SKM-1 (cell line): ENCODE data around the gene AGER.
"Not testable (repeated sequence)": the region's sequence is repeated elsewhere in the genome, so short reads cannot be mapped to it uniquely, and the experiment has no call there.

Experiments used
- DNase-seq: peaks from one replicate; lab custom pipeline; 2025; ENCODE audit not compliant: unreplicated experiment; lab: John Stamatoyannopoulos, UW

AGER gene

DNA sequence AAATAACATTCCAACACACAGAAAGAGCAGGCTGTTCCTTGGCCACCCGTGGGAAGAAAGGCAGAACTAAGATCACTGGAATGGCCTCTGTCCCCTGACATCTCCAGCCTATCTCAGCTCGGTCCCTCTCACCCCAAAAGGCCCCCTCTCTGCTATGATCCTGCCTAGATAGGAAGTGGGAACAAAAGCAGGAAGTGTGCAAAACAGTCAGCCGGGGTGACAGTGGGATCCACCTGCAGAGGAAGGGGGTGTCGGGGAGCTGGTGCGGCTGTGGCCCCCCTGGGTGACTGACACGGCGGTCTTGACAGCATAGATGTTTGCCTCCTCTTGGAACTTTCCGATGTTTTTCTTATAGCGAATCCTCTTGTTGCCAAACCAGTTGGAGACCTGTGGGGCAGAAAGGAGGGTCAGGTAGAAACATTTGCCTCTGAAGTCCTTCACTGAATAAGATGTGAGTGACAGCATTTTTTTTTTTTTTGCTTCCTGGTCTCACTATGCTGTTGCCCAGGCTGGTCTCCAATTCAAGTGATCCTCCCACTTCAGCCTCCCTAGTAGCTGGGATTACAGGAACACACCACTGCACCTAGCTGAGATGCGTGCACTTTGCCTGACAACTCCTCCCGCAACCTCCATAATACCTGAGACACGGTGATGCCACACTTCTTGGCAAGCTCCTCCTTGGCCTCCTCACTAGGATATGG lies 3.1 kb upstream of the AGER start:
- no peak for DNase-seq

DNA sequence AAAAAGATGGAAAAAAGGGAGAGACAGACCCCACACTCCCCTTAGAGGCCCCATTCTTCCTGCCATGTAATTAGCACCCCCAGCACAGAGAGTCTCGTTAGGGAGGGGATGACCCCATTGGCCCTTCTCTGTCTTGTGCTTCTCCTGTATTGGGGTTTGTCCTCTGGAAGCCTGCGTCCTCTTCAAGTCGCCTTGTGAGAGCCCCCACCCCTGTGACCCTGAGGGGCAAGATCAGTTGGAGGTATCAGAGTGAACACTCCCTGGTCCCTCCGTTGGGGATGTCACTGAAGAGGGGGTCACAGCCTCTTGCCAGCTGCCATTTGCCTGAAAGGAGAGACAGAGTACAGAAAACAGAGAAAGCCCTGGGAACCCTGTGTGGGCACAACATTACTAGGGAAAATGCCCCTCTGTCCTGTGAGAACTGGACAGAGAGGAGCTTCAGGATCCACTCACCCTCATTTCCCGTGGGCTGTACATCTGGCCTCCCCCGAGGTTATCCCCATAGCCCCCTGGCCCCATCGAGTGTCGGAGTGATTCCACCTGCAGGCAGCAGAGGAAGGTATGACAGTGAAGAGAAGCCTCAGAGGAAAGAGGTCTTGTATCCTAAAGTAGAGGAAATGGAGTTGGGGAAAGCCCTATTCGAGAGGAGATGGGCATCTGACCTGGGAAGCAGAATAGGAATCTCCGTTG lies 2.2 kb upstream of the AGER start:
- DNase-seq: not testable (repeated sequence)

DNA sequence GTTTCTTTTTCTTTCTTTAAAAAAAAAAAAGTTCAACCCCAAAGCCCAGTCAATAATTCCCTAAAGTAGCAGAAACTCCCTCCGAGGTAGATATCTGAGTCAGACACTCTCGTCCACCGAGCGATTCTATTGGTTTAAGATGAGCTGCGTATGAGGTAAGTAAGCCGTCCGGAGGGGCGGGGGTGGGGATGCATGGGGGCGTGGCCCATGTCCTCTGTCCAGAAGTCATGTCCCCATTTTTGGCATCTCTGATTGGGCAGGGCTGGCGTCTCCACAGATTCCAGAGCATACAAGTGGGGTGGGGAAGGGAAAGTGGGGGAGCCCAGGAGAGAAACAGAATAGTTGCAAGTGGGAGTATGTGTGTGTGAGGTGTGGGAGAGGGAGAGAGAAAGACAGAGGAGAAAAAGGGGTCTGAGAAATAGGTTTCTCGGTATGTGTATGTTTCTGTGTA lies 1.7 kb upstream of the AGER start:
- not testable (repeated sequence) for DNase-seq

DNA sequence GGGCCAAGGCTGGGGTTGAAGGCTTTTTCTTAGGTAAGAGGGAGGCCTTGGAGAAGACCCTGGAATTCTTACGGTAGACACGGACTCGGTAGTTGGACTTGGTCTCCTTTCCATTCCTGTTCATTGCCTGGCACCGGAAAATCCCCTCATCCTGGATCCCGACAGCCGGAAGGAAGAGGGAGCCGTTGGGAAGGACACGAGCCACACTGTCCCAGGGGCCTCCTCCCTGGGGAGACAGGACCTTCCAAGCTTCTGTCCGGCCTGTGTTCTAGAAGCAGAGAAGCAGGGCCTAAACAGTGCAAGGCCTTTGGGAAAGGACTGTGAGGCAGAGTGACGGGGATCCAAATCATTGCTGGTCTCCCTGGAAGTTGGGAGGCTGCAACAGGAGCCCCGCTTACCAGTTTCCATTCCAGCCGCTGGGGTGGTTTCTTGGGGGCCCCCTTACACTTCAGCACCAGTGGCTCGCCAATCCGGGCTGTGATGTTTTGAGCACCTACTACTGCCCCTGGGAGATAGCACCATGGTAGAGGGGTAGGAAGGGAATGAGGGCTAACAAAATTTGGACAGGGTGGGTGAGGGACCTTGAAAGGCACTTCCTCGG lies 470 bp downstream of the AGER start:
- DNase-seq: no peak

DNA sequence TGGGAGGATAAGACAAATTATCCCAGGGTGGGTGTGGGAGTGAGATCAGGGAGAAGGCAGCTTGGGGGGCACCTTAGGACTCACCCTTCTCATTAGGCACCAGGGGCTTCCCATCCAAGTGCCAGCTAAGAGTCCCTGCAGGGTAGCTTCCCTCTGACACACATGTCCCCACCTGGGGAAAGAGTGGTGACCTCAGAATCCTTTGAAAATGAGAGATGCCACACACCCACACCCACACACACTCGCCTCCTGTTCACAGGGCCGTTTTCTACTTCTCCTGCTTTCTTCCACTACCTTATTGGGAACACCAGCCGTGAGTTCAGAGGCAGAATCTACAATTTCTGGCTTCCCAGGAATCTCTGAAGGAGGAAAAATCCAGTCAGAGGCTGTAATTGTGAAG lies 1.0 kb downstream of the AGER start:
- DNase-seq: no peak

DNA sequence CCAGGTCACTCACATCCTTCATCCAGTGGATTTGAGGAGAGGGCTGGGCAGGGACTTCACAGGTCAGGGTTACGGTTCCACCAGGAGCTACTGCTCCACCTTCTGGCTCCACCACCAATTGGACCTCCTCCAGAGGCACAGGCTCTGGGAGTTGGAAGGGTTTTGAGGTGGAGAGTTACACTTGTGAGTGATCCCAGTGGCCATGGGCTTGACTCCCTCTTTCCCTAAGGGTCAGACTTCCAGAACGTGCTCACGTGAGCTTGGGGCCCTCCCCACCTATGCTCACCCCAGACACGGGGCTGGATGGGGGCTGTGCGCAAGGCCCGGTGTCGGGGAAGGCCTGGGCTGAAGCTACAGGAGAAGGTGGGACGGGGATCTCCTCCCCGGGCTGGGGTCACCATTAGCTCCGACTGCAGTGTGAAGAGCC lies 1.5 kb downstream of the AGER start:
- no peak for DNase-seq

DNA sequence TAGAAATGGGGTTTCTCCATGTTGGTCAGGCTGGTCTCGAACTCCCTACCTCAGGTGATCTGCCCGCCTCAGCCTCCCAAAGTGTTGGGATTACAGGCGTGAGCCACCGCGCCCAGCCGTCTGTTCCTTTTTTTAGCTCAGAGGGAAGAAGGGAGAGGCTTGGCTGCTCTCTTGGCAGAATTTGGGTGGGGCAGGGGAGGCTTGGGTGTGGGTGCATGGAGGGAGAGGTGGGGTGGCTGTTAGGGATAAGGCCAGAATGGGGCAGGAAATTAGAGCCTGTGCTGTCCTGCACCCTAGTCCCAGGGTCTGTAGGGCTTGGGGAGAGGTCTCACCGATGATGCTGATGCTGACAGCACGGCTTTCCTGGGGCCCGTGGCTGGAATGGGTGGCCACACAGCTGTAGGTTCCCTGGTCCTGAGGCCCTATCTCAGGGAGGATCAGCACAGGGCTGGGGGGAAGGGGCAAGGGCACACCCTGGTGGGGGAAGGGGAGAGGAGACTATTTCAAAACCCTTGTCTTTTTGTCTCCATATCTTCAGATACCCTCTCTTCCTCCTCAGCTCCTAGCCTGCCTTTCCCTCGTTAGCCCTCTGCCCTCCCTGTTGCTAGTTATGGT lies 2.0 kb downstream of the AGER start:
- DNase-seq: no peak

DNA sequence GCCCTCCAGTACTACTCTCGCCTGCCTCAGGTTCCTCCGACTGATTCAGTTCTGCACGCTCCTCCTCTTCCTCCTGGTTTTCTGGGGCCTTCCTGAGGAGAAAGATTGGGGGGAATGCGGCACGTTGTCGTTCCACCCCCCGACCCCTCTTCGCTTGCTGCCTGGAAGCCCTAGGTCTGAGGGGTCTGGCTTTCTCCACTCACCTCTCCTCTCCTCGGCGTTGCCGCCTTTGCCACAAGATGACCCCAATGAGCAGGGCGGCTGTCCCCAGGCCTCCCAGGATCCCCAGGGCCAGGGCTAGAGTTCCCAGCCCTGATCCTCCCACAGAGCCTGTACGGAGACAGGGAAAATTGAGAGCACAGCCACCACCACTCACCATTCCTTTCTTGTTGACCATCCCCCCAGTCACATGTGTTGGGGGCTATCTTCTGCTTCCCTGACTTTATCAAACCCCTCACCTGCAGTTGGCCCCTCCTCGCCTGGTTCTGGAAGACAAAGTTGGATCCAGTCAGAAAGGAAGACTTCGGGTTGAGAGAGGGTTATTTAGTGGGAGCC lies 2.8 kb downstream of the AGER start:
- no peak for DNase-seq

DNA sequence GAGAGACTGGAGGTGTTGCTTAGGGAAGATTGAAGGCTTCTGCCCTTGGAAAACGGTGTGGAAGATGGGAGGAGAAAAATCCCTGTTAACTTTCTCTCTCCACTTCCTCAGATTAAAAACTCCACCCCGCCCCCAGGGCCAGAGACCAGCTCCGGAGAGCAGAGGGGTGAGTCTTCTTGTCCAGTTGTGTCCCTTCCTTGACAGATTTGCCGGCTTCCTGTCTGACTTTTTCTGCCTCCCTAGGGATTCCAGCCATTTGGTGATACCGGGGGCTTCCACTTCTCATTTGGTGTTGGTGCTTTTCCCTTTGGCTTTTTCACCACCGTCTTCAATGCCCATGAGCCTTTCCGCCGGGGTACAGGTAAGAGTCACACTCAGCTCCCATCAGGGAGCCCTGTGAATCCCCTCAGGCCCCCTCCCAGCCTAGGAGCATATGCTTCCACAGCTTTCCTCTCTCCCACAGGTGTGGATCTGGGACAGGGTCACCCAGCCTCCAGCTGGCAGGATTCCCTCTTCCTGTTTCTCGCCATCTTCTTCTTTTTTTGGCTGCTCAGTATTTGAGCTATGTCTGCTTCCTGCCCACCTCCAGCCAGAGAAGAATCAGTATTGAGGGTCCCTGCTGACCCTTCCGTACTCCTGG lies 4.2 kb downstream of the AGER start:
- no peak for DNase-seq

DNA sequence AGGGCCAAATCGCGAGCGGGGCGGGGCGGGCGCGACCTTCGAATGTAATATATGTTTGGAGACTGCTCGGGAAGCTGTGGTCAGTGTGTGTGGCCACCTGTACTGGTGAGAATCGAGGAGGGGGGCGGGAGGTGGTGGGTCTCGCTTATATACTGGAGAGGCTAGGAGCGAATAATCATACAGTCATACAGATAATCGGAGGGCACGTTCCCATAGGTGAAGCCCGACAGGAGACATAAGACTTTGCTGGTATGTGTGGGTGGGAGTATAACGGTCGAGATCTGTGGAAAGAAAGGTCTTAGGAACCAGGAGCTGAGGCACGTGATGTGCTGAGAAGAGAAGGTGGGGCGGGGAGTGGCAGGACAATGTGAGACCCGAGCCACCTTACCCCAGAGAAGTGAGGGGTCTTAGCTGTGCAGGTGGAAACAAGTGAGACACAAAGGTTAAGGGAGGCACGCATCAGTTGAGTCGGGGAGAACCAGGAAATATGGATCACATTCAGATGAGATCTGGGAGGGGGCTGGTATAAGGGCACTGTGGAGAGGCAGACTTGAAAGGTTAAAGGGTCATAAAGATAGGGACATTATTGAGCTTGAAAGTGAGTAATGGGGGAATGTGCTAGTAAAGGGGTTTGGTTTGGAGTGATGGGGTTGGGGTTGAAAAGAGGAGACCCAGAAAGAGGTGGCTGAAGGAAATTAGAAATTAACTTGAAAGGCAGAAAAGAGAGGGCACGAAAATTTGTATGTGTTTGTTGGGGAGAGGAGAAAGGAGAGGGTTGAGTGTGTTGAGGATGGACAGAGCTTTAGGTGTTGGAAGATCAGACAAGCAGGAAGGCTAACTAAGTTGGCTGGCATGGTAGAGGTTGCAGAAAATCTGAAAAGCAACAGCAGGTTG lies 5.3 kb downstream of the AGER start:
- no peak for DNase-seq

DNA sequence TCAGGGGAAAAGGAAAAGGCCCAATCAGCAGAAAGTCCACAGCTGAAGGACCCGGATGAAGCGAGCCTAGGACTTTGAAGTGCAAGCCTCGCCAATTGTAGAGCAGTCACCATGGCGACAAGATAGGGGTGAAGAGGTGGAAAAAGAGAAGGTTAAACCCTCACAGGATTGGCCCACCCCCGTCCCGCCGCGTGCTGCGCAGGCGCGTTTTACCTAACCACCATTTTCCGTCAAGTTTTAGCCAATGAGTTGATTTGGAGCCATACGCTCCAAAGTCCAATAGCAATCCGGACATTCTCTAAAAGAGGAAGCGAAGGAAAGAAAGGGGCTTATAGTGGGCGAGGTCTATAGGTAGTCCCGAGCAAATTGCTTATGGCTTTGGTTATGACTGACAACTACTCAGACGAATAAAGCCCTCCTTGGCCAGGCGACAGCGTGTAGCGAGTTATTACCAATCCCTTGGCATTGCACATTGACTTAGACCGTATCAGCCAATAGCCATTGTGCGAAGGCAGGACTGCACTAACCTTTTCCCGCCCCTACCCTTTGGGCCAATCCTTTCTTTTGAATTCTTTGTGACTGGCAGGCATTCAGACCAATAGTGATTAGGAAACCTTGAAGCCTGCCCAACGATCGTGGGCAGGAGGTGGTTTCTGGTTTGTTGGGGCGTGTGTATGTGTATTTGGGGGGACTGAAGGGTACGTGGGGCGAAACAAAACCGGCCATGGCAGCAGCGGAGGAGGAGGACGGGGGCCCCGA lies 6.1 kb downstream of the AGER start, which contains the start of gene RNF5:
TSS of gene RNF5 (plus strand) at position 618 of the 759 bp plus-strand sequence. CDS start at position 725, 107 bp downstream.
- peak; percentile 99 for DNase-seq

DNA sequence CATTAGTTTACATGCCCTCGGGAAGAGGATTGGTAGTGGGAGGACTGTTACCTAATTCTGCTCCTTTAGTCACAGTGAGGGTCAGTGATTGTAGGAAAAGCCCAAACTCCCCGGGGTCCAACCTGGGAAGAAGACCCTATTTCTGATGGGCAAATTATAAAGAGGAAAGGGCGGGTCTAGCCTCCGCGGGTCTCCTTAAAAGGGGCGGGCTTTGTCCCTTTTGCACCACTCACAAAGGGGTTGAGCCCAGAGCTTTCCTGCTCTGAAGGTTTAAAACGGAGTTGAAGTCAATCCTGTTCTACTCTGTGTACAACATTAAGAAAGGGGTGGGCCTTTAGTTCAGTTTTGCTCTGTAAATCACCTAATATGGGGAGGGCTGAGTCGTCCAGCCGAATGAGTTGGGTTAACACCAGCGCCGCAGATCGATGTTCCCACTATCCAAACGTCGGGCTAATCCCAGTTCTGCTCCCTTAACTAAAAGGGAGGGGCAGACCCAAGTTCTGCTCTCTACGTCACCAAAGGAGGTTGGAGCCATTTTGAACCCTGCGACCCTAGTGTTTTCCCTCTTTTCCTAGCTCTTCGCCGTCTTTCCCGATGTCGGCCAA lies 6.8 kb downstream of the AGER start:
- no peak for DNase-seq

DNA sequence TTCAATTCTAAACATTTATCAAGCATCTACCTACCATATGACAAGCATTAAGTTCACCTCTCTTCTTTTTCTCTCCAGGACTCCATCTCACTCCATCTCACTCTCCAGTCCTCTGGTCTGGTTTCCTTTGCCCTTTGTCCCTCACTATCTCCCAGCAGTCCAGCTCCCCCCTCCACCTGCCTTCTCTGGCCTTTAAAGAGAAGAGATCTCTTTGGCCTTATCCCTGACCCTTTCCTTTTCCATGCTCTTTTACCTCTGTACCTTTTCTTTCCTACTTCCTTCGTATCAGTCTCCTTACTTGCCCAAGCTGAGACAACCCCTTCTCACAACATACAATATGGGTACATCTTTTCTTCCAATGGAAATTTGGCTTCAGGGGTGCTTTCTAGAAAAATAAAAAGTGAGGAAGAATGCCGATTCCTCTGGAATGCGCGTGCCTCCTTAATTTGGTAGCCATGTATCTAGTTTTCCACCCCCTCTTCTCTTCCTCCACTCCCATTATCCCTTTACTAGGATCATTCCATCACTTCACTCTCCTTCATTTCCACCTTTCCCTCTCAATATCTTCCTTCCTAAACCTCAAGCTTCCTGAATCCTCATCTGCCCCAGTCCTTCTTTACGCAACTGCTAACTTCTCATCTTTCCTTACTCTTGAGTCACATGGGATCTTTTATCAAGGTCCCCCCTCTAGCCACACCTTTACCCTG lies 7.4 kb downstream of the AGER start:
- no peak for DNase-seq

DNA sequence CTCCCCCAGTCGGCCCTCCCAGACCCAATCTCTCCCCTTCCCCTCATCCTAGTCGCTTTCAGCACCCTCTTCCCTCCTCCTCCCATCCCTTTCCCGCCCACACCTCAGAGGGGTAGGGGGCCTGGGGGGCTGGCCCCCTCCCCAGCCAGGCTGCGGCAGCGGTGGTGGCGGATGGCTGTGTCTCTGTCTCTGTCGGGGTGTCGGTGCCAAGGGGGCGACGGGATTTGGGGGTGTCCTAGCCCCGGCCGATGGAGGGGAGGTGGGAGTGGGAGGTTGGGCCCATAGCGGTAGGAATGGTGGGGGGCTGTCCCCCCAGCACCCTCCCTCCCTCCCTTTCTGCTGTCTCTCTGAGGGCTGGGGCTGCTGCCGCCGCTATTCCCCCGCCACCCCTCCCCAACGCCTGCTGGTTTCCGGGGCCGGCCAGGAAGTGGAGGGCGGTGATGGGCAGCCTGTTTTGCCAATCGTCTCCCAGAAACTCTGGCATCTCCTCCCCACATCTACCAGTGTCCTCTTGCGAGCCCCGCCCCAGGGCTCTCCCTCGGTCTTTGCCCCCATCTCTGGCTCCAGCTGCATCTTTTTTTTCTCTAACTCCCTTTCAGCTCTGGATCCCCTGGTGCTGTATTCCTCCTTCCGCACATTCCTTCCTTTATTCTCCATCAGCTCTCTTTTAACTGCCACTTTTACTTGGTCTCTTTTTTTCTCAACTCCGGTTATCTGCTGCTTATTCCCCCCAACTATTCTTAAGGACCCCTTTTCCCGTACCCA lies 8.2 kb downstream of the AGER start, which contains the start of gene AGPAT1:
TSS of gene AGPAT1 (minus strand) at position 374 of the 765 bp plus-strand sequence. CDS start 4,588 bp downstream, outside the sequence.
- DNase-seq: peak; percentile 95

DNA sequence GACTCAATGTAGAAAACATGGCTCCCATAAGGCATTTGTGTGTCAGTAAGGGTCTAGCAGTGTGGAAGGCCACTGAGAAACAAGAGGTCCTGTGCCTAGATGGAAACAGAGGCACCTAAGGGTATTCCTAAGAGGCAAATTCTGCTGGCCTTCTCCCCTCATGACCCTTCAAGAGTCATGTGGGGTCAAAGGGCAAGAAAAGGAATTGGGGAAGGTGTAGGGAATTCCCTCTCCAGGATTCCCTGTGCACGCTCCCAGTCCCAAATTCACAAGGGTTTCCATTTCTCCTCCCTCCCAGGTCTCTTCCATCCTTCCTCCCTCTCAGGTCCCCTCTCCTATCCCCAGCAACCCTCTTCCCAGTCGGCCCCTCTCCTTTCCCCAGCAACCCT lies 8.7 kb downstream of the AGER start:
- DNase-seq: no peak

DNA sequence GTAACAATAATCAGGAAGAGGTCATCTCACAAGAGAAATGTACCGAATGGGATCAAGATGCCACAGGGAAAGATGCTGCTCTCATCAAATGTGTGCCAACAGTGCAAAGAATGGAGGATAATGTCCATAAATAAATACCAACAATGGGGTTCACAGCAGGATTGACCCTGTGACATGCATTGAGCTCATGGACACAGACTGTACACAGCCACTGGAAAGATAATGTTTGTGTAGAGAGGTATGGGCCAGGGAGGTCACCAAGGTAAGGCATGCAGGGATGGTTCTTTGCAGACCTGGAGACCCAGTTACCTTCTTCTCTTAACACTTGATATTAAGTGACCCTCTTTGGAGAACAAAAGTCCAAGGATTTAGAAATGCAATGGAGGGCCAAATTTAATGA lies 9.6 kb downstream of the AGER start:
- no peak for DNase-seq

DNA sequence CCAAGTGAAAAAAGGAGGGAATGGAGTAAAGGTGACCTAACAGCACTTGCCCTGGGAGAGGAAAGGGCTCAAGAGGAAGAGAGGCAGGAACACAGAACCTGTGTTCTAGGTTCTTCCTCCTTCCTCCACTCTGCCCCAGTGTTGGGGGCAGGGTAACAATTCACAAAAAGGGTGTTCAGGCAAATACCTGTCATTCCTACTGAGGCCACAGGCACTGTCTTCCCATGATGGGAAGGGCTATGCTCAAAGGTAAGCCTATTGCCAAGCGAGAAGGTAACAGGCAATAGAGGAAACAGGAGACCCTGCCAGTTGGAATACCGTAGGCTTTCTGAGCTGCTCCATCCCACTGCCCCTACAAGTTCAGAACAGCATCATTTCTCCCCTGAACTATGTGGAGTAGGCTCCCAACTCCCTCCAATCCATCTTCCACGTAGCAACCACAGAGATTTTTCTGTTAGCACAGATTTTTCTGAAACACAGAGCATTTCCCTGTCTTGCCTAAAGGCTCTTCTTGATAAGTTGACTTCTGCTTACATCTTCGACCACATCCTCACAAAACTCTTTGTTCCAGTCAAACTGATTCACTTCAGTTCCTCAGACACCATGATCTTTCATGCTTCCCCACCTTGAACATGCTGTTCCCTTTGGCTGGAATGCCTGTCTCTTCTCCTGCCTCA lies 10.9 kb downstream of the AGER start:
- DNase-seq: no peak
